Stimulated activated CD8-positive, alpha-beta memory T cell treated with anti-CD3 and anti-CD28 coated beads, Interleukin-7, amount 100 ng/mL, for 4 hours (primary cell): ENCODE results near the gene POLD4.

Source experiments
- DNase-seq, 2 donors: peaks; one replicate each; pipeline ENCODE4 v3.0.0-alpha.2; 2020; ENCODE audit warnings: low read depth in 2 of 2

Gene POLD4

DNA sequence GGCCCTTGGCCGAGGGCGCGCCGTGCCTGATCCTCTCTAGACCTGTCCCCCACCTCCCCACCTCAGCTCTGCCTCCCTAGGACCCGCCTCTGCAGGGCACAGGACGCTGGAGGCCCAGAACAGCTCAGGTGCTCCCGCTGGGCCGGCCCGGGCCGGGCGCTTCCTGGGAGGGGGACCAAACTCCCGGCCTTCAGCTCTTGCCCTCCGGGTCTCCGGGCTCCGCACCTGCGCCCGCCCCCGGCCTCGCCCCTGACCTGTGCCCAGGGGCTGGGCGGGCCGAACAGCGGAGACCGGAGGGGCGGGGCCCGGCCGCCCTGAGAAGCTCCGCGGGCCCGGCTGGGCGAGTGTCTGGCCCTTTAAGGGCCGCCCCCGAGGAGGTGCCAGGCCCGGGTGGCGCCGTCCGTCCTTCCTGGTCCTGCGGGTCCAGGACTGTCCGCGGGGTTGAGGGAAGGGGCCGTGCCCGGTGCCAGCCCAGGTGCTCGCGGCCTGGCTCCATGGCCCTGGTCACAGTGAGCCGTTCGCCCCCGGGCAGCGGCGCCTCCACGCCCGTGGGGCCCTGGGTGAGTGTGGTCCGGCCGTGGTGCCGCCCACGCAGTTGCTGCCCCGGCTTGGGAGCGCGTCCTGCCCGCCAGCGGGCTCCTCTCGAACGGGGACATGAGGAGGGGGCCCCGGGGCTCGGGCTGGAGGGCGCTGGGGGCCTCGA is 50.1 kb downstream of the POLD4 start, which contains the start of gene SSH3:
TSS of gene SSH3 (plus strand) at position 399 of the 703 bp plus-strand sequence. CDS start at position 495, 96 bp downstream.
- DNase-seq, result peak in 1 of 2 donors; percentile 47

GRCh38 chr11:67302571-67303131 is 50.7 kb downstream of the POLD4 start:
- DNase-seq, result no peak

DNA sequence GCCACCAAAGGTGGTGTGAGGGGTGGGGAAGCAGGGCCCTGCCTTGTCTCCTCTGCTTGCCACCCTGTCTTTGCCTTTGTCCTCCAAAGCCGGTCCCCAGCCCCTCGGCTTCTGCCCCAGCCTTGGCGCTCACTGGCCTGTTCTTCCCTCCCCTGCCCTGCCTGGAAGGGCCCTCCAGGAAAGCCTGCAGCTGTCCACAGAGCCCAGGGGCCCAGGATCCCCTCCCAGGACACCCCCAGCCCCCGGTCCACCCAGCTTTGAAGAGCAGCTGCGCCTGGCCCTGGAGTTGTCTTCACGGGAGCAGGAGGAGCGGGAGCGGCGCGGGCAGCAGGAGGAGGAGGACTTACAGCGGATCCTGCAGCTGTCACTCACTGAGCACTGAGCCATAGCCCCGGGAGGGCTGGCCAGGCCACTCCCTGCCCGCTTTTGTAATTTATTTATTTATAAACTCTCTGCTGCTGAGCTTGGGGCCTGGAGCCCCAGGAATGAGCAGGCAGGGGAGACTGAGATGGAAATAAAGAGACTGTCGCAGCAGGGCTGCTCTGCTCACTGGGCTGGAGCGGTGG is 51.3 kb downstream of the POLD4 start:
- no peak for DNase-seq

GRCh38 chr11:67301313-67301921 is 51.9 kb downstream of the POLD4 start:
- no peak for DNase-seq
